HepG2 (cell line): ENCODE measurements around the gene PHF10. TPM values are rescaled to one million over a fixed set of nuclear protein-coding genes. Genes with fewer than 3 reads are reported as not detected.

ENCODE experiments used
- CENPX ChIP-seq: sonication (generic); formaldehyde crosslinking; IDR thresholded peaks from 2 replicates; pipeline ENCODE4 v1.9.0; 2021; ENCODE audit warnings: mild to moderate bottlenecking, missing genetic modification reagents, moderate library complexity
- FOXO1 ChIP-seq: sonication (generic); formaldehyde crosslinking; IDR thresholded peaks from 2 replicates; pipeline ENCODE4 v1.4.0; 2020; ENCODE audit warnings: missing genetic modification reagents
- HDAC1 ChIP-seq: sonication (generic); formaldehyde crosslinking; IDR thresholded peaks from 2 replicates; pipeline ENCODE4 v1.5.1; 2020; ENCODE audit warnings: mild to moderate bottlenecking, missing genetic modification reagents
- HIVEP1 ChIP-seq: sonication (generic); formaldehyde crosslinking; IDR thresholded peaks from 2 replicates; pipeline ENCODE4 v1.4.0; 2020; ENCODE audit warnings: mild to moderate bottlenecking, missing genetic modification reagents
- MIXL1 ChIP-seq: IDR thresholded peaks from 2 replicates; pipeline ENCODE4 v1.6.1; 2016
- PAWR ChIP-seq: sonication (generic); formaldehyde crosslinking; IDR thresholded peaks from 2 replicates; pipeline ENCODE4 v1.4.0; 2020; ENCODE audit warnings: missing genetic modification reagents, mild to moderate bottlenecking, borderline replicate concordance
- RFX3 ChIP-seq: IDR thresholded peaks from 2 replicates; pipeline ENCODE4 v1.6.1; 2016; ENCODE audit warnings: missing biosample characterization, missing genetic modification reagents
- ZNF264 ChIP-seq: sonication (generic); formaldehyde crosslinking; IDR thresholded peaks from 2 replicates; pipeline ENCODE4 v1.4.0; 2020; ENCODE audit warnings: missing genetic modification reagents
- ZNF350 ChIP-seq: sonication (generic); formaldehyde crosslinking; IDR thresholded peaks from 2 replicates; pipeline ENCODE4 v1.4.0; 2020; ENCODE audit warnings: mild to moderate bottlenecking, low read depth, missing genetic modification reagents, borderline replicate concordance
- ZNF816 ChIP-seq: sonication (generic); formaldehyde crosslinking; IDR thresholded peaks from 2 replicates; pipeline ENCODE4 v1.8.0; 2022; ENCODE audit warnings: missing genetic modification reagents, mild to moderate bottlenecking, borderline replicate concordance
- ZNF883 ChIP-seq: sonication (generic); formaldehyde crosslinking; IDR thresholded peaks from 2 replicates; pipeline ENCODE4 v1.5.1; 2020; ENCODE audit warnings: mild to moderate bottlenecking, missing genetic modification reagents; ENCODE audit errors: not compliant biosample characterization
- polyA plus RNA-seq, 8 experiments: library from polyadenylated mRNA; depleted of rRNA in 3 of 8; stranded (reverse) in 7 of 8; unstranded in 1 of 8; fragments of >200 nt; fragmentation: Illumina TruSeq in 4 of 8; extraction: Trizol in 4 of 8; gene quantifications; 2 replicates each; pipeline versions ENCODE4 v1.2.1 to v1.2.3, GENCODE V29; 2011 to 2016; ENCODE audit warnings: low read depth in 4 of 8, missing spikeins in 1 of 8, mixed read lengths in 1 of 8; ENCODE audit not compliant: insufficient read depth in 1 of 8
- total RNA-seq, 5 experiments: library from RNA; depleted of rRNA; stranded (reverse); fragments of >200 nt; fragmentation: Illumina TruSeq; extraction: Trizol; gene quantifications; 2 replicates each; pipeline ENCODE4 v1.2.3, GENCODE V29; 2016; ENCODE audit warnings: low read depth in 1 of 5
- TF ChIP-seq, protein P1 (sequence below): sonication (generic); formaldehyde crosslinking; IDR thresholded peaks from 2 replicates; pipeline ENCODE4 v1.4.0; 2020; ENCODE audit warnings: mild to moderate bottlenecking, missing genetic modification reagents
- TF ChIP-seq, protein P2 (sequence below): IDR thresholded peaks from 2 replicates; pipeline ENCODE4 v1.6.1; 2016; ENCODE audit warnings: low read depth, borderline replicate concordance
- TF ChIP-seq, protein P3 (sequence below): sonication (generic); IDR thresholded peaks from 2 replicates; pipeline ENCODE4 v1.6.1; 2016; ENCODE audit warnings: low read depth, borderline replicate concordance
- TF ChIP-seq, protein P4 (sequence below): sonication (generic); formaldehyde crosslinking; IDR thresholded peaks from 2 replicates; pipeline ENCODE4 v1.8.1; 2022; ENCODE audit warnings: mild to moderate bottlenecking, missing genetic modification reagents

The PHF10 gene
- total and polyA plus RNA-seq, 2 of the 13 experiments (the other 11 are each of a cell fraction or from before 2014, with no cell fraction given) = 42.1 to 84.1 TPM

DNA sequence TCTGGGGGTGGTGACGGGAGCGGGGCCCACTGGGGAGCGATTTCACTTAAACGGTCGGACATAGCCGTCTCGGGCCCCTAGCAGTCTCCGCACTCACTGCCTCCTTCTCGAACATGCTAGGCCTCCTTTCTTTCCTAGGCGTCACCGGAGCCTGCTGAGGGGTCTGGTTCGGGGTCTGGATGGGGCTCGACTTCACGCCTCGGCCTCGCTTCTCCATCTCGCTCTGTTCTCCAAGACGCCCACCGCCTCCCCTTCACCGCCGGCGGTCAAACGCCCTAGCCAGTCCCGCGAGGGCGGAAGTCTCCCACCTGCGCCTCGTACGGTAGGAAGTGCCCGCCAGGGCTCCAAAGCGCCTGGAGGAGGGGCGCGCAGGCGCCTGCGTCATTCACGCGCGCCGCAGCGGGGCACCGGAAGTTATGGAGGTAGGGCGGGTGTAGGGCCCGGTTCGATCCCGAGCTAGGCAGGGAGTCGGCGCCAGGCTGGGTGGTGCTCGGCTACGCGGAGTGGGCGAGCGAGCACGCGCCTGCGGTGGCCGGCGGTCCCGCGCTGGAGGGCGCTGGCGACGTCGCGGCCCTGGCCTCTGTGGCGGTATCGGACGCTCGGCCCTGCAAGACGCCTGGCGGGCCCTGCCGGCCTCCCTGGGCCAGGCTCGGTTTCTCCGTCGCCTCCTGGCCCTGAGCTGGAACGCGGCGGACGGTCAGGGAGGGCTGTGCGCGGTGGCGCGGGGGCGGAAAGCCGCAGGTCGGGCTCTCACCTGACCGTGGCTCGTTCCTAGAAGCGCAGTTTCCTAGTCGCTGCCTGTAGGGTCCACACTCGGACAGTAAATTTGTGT, 27.2 kb upstream of the PHF10 start, which contains the start of the genes DYNLT2 and ERMARD (continued):
- TF ChIP-seq, protein P1, sequence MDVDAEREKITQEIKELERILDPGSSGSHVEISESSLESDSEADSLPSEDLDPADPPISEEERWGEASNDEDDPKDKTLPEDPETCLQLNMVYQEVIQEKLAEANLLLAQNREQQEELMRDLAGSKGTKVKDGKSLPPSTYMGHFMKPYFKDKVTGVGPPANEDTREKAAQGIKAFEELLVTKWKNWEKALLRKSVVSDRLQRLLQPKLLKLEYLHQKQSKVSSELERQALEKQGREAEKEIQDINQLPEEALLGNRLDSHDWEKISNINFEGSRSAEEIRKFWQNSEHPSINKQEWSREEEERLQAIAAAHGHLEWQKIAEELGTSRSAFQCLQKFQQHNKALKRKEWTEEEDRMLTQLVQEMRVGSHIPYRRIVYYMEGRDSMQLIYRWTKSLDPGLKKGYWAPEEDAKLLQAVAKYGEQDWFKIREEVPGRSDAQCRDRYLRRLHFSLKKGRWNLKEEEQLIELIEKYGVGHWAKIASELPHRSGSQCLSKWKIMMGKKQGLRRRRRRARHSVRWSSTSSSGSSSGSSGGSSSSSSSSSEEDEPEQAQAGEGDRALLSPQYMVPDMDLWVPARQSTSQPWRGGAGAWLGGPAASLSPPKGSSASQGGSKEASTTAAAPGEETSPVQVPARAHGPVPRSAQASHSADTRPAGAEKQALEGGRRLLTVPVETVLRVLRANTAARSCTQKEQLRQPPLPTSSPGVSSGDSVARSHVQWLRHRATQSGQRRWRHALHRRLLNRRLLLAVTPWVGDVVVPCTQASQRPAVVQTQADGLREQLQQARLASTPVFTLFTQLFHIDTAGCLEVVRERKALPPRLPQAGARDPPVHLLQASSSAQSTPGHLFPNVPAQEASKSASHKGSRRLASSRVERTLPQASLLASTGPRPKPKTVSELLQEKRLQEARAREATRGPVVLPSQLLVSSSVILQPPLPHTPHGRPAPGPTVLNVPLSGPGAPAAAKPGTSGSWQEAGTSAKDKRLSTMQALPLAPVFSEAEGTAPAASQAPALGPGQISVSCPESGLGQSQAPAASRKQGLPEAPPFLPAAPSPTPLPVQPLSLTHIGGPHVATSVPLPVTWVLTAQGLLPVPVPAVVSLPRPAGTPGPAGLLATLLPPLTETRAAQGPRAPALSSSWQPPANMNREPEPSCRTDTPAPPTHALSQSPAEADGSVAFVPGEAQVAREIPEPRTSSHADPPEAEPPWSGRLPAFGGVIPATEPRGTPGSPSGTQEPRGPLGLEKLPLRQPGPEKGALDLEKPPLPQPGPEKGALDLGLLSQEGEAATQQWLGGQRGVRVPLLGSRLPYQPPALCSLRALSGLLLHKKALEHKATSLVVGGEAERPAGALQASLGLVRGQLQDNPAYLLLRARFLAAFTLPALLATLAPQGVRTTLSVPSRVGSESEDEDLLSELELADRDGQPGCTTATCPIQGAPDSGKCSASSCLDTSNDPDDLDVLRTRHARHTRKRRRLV (CRISPR knock-in tag) = no peak
- TF ChIP-seq, protein P2, sequence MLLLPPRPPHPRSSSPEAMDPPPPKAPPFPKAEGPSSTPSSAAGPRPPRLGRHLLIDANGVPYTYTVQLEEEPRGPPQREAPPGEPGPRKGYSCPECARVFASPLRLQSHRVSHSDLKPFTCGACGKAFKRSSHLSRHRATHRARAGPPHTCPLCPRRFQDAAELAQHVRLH (CRISPR knock-in tag) = peak; percentile 90; the same call in 1 of the 2 replicates
- TF ChIP-seq CENPX (no peak), PAWR (CRISPR knock-in tag) (no peak), ZNF264 (peak; percentile 87), HDAC1 (peak; percentile 98), HIVEP1 (peak; percentile 85), ZNF883 (CRISPR knock-in tag) (peak; percentile 96), MIXL1 (CRISPR knock-in tag) (peak; percentile 89), RFX3 (CRISPR knock-in tag) (no peak; the same call in 1 of the 2 replicates), ZNF350 (CRISPR knock-in tag) (peak; percentile 94), ZNF816 (peak; percentile 31; the same call in 1 of the 2 replicates), FOXO1 (peak; percentile 47)
- TF ChIP-seq, protein P3, sequence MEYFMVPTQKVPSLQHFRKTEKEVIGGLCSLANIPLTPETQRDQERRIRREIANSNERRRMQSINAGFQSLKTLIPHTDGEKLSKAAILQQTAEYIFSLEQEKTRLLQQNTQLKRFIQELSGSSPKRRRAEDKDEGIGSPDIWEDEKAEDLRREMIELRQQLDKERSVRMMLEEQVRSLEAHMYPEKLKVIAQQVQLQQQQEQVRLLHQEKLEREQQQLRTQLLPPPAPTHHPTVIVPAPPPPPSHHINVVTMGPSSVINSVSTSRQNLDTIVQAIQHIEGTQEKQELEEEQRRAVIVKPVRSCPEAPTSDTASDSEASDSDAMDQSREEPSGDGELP = peak; percentile 71; the same call in 1 of the 2 replicates
- TF ChIP-seq, protein P4, sequence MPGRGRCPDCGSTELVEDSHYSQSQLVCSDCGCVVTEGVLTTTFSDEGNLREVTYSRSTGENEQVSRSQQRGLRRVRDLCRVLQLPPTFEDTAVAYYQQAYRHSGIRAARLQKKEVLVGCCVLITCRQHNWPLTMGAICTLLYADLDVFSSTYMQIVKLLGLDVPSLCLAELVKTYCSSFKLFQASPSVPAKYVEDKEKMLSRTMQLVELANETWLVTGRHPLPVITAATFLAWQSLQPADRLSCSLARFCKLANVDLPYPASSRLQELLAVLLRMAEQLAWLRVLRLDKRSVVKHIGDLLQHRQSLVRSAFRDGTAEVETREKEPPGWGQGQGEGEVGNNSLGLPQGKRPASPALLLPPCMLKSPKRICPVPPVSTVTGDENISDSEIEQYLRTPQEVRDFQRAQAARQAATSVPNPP (CRISPR knock-in tag) = peak; percentile 99
